Effector memory CD4-positive, alpha-beta T cell (primary cell): Measurements from ENCODE around the gene COQ2.
"Not testable (repeated sequence)": the region's sequence is repeated elsewhere in the genome, so short reads cannot be mapped to it uniquely, and the experiment has no call there.

Source experiments
- DNase-seq, 3 donors: peaks; one replicate each; pipeline ENCODE4 v3.0.0-alpha.2; 2020
- H3K27ac ChIP-seq: 2 replicates; pipeline ENCODE4 v1.7.0; 2013; ENCODE audit warnings: mild to moderate bottlenecking, low read length, moderate library complexity; ENCODE audit not compliant: insufficient read depth, poor library complexity, severe bottlenecking
- H3K27me3 ChIP-seq: replicated peaks from 2 replicates; pipeline ENCODE4 v1.7.0; 2013; ENCODE audit warnings: mild to moderate bottlenecking, low read length; ENCODE audit not compliant: insufficient read depth, control insufficient read depth, poor library complexity, severe bottlenecking
- H3K36me3 ChIP-seq: 2 replicates; pipeline ENCODE4 v1.7.0; 2013; ENCODE audit warnings: mild to moderate bottlenecking, low read length, moderate library complexity; ENCODE audit not compliant: control insufficient read depth, insufficient read depth
- H3K4me1 ChIP-seq: 2 replicates; pipeline ENCODE4 v1.7.0; 2013; ENCODE audit warnings: low read length, mild to moderate bottlenecking; ENCODE audit not compliant: control insufficient read depth, insufficient read depth, poor library complexity, severe bottlenecking
- H3K4me3 ChIP-seq: 2 replicates; pipeline ENCODE4 v1.7.0; 2013; ENCODE audit warnings: low read length, low read depth, mild to moderate bottlenecking; ENCODE audit not compliant: insufficient read depth, poor library complexity, severe bottlenecking
- H3K9me3 ChIP-seq: 2 replicates; pipeline ENCODE4 v1.7.0; 2013; ENCODE audit warnings: mild to moderate bottlenecking, low read length, moderate library complexity; ENCODE audit not compliant: control insufficient read depth

COQ2 gene

DNA sequence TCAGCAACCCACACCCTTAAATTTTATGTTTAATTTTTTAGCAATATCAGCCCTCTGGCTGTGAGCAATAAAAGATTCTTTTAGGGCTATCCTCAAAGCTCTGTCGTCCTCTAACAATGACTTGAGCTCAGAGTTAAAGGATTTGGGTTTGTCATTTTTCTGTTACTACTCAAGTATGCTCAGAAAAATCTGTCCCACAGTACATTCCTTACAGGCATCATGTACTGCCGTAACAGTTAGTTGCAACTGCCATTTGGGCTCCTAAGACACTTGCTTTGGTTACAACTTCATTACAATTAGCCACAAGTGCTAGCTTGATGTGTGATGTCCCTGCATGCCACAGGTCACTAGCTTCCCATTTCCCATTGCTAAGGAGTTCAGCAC lies 33.2 kb downstream of the COQ2 start:
- Histone ChIP-seq H3K9me3 (no peaks in the 10 kb centered on the region), H3K27me3 (no peaks in the 10 kb centered on the region), H3K36me3 (no peaks in the 10 kb centered on the region), H3K4me3 (no peak overlapping the region), H3K4me1 (no peaks in the 10 kb centered on the region), H3K27ac (no peak overlapping the region)
- no peak for DNase-seq

DNA sequence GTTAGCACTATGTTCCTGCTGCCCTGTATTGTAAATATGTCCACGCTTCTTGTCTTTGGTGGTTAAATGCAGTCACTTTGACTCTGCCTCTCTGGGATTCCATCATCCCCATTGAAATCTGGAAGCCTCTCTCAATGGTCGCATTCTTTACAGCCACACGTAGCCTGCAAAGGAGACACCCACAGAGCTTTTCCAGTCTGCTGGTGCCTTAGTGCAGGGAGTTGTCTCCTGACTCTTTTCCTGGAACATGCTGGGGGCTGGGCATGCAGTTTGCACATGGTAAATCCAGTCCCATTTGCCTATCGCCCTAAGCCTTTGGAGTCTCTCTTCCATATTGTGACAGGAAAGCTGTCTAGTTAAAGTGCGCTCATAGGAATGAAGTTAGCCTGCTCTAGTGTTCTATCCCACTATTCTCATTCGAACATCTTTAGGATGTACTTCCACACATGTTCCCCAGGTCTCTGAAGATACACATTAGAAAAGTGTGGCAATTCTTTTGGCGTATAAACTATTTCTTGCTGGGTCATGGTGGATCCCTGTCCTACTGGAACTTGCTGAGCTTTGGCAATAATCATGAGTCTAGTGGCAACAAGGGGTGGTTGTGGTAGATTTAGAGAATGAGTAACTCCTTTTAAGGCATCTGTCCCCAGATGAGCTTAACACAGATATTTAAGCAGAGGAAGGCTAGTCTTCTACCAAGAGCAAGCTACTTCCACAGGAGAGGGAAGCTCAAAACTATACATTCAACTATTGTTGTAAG lies 33.7 kb downstream of the COQ2 start:
- Histone ChIP-seq H3K36me3 (no peaks in the 10 kb centered on the region), H3K9me3 (no peaks in the 10 kb centered on the region), H3K27me3 (no peaks in the 10 kb centered on the region), H3K4me3 (no peak overlapping the region), H3K27ac (no peak overlapping the region), H3K4me1 (no peaks in the 10 kb centered on the region)
- no peak for DNase-seq

DNA sequence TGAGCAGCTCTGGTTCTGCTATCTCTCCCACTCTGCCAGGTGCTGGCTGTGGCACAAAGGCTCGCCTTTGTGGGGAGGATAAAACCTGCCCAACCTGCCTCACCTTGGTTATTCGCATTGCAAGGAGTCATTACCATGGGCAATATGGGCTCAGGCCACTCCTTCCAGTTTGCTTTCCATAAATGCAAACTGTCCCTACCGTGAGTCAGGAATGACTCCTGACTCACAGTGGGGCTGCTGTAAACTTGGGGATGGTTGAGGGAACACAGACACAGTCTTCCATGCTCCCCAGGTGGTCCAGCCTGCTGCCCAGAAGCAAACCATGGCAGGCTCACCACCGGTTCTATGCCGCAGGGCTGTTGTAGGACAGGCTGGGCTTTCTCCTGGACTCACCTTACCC lies 36.1 kb downstream of the COQ2 start:
- Histone ChIP-seq H3K36me3 (no peaks in the 10 kb centered on the region), H3K4me3 (no peak overlapping the region), H3K9me3 (no peaks in the 10 kb centered on the region), H3K4me1 (no peaks in the 10 kb centered on the region), H3K27me3 (no peaks in the 10 kb centered on the region), H3K27ac (no peak overlapping the region)
- no peak for DNase-seq

DNA sequence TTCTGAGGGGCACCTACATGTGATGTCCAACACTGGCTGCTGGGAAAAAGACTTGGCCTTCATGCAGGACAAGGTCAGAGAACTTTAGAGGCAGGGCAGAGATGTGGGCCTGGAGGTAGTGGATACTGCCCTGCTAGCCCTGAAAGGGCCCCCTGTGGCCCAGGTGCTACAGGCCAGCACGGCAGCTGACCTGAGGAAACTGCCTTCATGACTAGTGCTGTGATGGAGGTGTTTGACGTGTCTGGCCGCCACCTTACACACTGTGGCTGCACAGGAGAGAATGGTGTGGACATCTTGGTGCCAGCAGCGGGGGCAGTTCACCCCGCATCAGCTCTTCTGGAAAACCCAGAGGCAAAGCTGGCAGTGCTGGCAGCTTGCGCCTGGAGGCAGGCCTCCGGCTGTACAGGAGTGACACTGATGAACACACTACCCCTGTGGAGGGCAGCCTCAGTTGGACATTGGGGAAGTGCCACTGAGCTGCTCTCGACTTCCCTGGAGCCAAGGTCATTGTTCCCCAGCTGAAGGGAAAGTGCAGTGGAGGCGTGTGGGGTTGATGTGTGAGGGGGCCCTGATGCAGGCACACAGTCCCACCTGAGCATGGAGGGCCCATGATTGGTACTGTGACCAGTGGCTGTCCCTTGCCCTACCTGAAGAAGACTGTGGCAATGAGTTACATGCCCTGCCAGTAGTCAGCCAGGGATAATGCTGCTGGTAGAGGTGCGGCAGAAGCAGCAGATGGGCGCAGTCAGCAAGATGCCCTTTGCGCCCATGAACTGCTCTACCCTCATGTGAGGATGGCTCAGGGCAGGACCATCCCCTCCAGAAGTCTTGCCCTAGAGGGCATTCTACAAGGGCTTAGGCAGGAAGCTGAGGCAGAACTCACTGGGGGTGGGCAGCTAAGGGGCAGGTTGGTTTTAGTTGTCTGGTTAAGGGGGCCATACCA lies 36.9 kb downstream of the COQ2 start:
- no peaks in the 10 kb centered on the region for H3K27me3 ChIP-seq
- no peaks in the 10 kb centered on the region for H3K9me3 ChIP-seq
- no peak overlapping the region for H3K27ac ChIP-seq
- DNase-seq: no peak
- no peaks in the 10 kb centered on the region for H3K4me1 ChIP-seq
- H3K36me3 ChIP-seq: no peaks in the 10 kb centered on the region
- H3K4me3 ChIP-seq: no peak overlapping the region

DNA sequence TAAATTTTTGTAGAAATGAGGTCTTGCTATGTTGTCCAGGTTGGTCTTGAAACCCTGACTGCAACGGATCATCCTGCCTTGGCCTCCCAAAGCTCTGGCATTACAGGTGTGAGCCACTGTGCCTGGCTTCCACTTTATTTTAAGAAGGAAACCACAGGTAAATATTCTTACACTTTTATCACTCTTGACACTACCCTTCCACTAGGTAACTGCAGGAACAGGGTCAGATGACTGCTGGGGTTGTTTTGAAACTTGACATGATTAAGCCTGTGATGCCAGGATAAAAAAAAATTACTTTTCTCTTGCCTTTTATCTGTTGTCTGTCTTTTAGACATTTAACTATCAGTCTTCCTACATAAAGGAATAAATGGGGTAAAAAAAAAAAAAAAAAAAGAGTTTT lies 43.5 kb downstream of the COQ2 start:
- Histone ChIP-seq H3K27me3 (no peaks in the 10 kb centered on the region), H3K4me3 (no peak overlapping the region), H3K36me3 (no peaks in the 10 kb centered on the region), H3K9me3 (no peaks in the 10 kb centered on the region), H3K27ac (no peak overlapping the region), H3K4me1 (no peaks in the 10 kb centered on the region)
- no peak for DNase-seq

DNA sequence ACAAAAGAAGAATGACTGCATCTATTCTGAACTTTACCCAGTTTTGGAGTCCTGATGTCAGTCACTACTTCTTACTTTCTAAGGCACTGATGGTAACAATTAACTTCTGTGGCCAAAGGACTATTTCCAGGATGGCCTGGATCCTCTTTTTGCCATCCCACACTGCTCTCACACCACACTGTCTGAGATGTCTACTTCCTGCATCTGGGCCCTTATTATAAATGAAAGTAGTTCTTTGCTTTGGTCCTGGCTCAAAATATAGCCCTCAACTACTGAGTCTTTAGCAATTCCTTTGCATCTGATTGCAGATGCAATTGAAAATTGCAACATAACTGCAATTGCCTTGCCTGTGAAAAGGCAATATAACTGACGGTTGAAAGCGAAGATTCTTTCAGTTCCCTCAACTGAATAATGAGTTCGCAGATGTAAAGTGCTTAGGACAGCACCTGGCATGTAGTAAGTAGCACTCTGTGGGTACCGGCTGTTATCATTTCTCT lies 44.2 kb downstream of the COQ2 start:
- Histone ChIP-seq H3K4me3 (no peak overlapping the region), H3K9me3 (no peaks in the 10 kb centered on the region), H3K27me3 (no peaks in the 10 kb centered on the region), H3K27ac (no peak overlapping the region), H3K4me1 (no peaks in the 10 kb centered on the region), H3K36me3 (no peaks in the 10 kb centered on the region)
- DNase-seq: no peak

DNA sequence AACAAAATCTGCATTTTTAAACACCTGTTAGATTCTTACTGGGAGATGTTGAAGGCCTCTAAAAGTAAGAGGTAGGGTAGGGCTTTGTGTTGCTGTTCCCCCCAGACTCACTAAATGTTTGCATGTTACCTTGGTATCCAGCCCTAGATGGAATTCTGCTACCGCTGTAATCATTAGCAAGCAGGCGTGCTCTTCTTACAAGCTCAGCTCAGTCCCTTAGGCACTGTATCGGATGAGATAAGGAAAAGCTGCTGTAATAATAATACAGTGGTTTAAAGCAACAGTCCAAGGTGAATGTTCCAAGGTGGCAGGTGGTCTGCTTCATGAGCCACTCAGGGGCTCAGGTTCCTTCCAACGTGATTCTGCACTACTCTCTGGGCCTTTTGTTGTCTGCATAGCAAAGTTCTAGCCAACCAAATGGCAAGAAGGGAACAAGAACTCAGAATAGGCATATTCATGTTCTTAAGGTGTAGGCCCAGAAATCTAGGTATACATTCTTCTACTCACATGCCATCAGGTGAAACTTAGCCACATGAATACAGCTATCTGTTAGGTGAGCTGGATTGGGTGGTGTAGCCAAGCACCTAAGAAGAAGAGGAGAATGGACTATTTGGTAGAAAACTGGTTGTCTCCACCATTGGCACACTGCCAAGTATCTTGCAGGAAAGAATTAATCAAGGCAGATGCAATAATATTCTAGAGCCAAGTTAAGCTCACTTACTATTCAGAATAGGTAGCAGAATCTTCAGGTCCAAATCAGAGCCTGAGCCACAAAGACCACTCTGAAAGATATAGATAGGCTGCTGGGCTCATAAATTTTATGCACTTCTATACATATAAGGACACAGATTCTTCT lies 46.0 kb downstream of the COQ2 start:
- Histone ChIP-seq H3K27ac (no peak overlapping the region), H3K36me3 (no peaks in the 10 kb centered on the region), H3K9me3 (no peaks in the 10 kb centered on the region), H3K4me1 (peaks cover 4% of the 10 kb centered on the region), H3K27me3 (no peaks in the 10 kb centered on the region), H3K4me3 (no peak overlapping the region)
- no peak for DNase-seq

DNA sequence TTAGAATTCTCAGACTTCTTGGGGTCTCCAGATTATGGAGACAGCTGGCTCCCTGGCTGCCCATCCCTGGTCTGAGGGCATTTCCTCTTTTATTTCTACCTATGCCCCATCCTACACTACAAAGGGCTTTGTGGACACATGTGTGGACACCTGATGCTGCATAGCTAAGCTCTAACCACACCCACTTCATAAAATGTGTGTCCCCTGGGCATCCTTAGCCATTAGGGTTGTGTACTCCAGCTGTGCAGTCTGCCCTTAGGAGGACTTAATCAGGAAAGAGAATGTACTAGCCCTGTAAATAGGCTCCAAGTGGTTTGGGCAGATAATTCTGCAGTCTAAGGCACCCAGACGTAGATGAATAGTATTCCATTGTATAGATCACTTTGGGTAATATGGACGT lies 47.0 kb downstream of the COQ2 start:
- Histone ChIP-seq H3K27ac (no peak overlapping the region), H3K27me3 (no peaks in the 10 kb centered on the region), H3K36me3 (no peaks in the 10 kb centered on the region), H3K4me3 (no peak overlapping the region), H3K4me1 (peaks cover 4% of the 10 kb centered on the region), H3K9me3 (no peaks in the 10 kb centered on the region)
- DNase-seq: no peak

DNA sequence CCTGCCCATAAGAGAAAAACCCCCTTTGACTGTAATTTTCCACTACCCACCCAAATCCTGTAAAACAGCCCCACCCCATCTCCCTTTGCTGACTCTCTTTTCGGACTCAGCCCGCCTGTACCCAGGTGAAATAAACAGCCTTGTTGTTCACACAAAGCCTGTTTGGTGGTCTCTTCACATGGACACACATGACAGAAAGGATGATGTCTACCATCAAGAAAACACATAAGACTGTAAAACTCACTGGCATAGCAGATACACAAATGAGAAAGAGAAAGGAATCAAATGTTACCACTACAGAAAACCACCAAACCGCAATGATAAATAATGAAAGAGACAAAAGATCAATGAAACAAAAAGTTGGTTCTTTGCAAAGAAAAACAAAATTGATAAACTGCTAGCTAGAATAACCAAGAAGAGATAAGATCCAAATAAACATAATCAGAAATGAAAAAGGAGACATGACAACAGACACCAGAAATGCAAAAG lies 48.9 kb downstream of the COQ2 start:
- H3K27ac ChIP-seq, DNase-seq, H3K9me3 ChIP-seq, H3K4me1 ChIP-seq, H3K36me3 ChIP-seq, H3K27me3 ChIP-seq: not testable (repeated sequence)
- H3K4me3 ChIP-seq: peak overlapping the region; percentile 14
